Measurements from ENCODE around the gene STRAP.
"Not testable (repeated sequence)": the region's sequence is repeated elsewhere in the genome, so short reads cannot be mapped to it uniquely, and the experiment has no call there.

DNA sequence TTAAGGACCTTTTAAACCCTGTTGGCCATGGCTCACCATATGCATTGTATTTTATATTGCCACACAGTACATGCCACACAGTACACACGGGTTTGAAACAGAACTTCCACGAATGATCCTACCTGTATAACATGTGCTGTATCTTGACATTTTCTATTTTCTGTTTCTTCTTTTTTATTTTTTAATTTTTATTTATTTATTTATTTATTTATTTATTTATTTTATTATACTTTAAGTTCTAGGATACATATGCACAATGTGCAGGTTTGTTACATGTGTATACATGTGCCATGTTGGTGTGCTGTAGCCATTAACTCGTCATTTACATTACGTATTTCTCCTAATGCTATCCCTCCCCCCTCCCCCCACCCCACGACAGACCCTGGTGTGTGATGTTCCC, 61.3 kb downstream of the STRAP start:
- not testable (repeated sequence) for TF ChIP-seq POLR2A, CTCF, POLR2AphosphoS5 (IDR thresholded peaks at IDR 0.05)
